ENCODE data around the gene ELMOD3.

DNA sequence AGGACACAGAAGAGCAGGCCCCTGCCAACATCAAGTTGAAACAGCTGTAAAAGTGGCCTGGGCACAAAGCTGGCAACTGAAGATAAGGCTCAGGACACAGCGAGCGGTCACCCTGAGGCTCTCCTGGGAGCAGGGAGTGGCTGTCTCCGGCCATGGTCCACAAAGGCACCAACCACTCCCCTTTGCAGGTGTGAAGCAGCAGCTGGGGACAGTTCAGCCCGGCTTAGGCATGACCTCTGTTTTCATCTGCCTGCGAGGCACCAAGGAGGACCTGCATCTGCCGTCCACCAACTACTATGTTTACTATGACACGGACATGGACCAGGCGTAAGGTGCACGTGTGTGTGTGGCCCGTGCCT, 39.7 kb upstream of the ELMOD3 start:
- TF ChIP-seq, protein P1, sequence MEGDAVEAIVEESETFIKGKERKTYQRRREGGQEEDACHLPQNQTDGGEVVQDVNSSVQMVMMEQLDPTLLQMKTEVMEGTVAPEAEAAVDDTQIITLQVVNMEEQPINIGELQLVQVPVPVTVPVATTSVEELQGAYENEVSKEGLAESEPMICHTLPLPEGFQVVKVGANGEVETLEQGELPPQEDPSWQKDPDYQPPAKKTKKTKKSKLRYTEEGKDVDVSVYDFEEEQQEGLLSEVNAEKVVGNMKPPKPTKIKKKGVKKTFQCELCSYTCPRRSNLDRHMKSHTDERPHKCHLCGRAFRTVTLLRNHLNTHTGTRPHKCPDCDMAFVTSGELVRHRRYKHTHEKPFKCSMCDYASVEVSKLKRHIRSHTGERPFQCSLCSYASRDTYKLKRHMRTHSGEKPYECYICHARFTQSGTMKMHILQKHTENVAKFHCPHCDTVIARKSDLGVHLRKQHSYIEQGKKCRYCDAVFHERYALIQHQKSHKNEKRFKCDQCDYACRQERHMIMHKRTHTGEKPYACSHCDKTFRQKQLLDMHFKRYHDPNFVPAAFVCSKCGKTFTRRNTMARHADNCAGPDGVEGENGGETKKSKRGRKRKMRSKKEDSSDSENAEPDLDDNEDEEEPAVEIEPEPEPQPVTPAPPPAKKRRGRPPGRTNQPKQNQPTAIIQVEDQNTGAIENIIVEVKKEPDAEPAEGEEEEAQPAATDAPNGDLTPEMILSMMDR (IDR thresholded peaks at IDR 0.05 in 2 of 3, conservative IDR thresholded peaks at IDR 0.05 in 1 of 3; ENCODE audit: insufficient read depth in 2 of 3, low read depth in 1 of 3, low read length in 3 of 3) = no peak
- TF ChIP-seq RAD21 (CRISPR knock-in tag; conservative IDR thresholded peaks at IDR 0.05 in 1 of 2, IDR thresholded peaks at IDR 0.05 in 1 of 2) (no peak), NCOR1 (IDR thresholded peaks at IDR 0.05) (no peak), FOSL1 (tag; conservative IDR thresholded peaks at IDR 0.05) (no peak), MBD2 (IDR thresholded peaks at IDR 0.05; ENCODE audit: borderline replicate concordance, low read depth) (no peak), KAT2B (IDR thresholded peaks at IDR 0.05; ENCODE audit: low read depth, low read length) (no peak), SOX6 (IDR thresholded peaks at IDR 0.05) (no peak), ATF1 (CRISPR knock-in tag; IDR thresholded peaks at IDR 0.05) (no peak), ATF1 (tag; IDR thresholded peaks at IDR 0.05) (no peak), CHD1 (IDR thresholded peaks at IDR 0.05; ENCODE audit: low read length) (no peak)

Data from K562 (cell line).